GM19238 (cell line): ENCODE data around the gene CBLN3.

Experiments used
- DNase-seq: peaks from one replicate; pipeline ENCODE4 v3.0.0; 2011; ENCODE audit warnings: low spot score; ENCODE audit not compliant: insufficient read length

CBLN3 gene

GRCh38 chr14:24439257-24439656 lies 9.8 kb upstream of the CBLN3 start:
- DNase-seq = no peak

- no peak for DNase-seq
Measured at GRCh38 chr14:24438223-24439097, 9.0 kb upstream of the CBLN3 start.

DNA sequence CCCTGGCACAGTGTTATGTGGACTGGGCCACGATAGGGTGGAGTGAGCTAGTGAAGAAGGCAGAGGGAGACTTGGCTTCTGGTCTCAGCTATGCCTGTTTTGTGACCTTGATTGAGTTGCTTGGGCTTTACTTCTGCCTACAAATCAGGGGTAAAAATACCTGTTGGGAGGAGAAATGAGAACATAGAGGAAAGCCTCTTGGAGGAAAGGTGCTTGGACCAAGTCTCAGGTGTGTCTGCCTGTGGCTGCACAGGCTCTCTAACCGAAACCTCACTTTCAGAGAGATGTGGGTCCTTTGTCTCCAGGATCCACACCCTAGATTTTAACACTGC lies 8.2 kb upstream of the CBLN3 start:
- no peak for DNase-seq

DNA sequence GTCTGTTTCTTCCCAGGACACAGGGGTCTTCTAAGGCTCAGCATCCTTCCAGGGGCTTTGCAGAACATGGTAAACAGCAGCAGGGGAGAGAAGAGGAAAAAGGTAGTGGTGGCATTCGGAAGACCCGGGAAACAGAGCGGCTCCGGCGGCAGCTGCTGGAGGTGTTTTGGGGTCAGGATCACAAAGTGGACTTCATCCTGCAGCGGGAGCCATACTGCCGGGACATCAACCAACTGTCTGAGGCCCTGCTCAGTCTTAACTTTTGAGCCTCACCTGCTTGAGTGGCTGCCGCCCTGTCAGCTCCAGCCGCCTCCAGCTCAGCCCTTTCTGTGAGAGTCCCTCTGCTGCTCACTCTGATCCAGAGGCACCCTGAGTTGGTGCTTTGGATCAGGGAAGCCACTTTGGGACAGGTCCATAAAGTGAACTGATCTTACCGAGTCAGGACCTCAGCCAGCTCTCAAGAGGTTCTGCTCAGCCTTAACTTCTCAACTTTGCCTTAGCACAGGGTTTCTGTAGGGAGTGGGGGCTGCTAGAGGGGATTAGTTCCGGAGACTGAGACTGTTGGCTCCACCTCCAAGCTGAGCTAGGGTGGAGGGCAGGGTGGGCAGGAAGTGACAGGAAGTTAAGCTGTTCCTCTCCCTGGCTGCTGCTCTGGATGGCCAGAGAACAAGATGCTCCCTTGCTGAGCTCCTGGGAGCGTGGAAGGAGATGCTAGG lies 7.7 kb upstream of the CBLN3 start:
- no peak for DNase-seq

DNA sequence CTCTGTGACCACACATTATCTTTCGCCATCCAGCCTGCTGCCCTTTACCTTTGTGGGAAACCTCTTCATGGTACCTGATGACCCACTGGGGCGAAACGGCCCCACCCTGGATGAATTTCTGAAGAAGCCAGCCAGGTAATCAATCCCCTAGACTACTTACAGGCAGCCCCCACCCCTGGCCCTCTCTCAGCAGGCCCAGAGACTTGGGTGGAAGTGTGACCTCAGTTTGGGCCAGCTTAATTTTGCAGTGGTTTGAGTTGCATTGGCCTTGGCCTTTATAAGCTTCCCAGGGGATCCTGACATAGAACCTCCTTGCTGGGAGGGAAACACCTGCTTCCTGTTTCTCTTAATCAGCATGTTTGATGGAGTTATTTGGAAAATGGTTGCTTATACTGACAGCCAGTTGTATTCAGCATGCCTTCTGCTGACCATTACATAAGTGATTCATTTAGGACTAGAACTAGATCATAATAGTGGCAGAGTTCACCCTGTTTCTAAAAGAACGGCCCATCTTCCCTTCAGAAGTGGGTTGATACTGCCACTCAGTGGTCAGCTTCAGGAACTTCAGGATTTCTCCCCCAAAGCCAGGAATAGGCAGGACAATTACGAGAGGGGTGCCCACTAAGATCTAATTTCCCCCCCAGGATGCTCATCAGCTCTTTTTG lies 7.0 kb upstream of the CBLN3 start:
- peak; percentile 56 for DNase-seq

- no peak for DNase-seq
Measured at GRCh38 chr14:24435998-24436354, 6.5 kb upstream of the CBLN3 start.

DNA sequence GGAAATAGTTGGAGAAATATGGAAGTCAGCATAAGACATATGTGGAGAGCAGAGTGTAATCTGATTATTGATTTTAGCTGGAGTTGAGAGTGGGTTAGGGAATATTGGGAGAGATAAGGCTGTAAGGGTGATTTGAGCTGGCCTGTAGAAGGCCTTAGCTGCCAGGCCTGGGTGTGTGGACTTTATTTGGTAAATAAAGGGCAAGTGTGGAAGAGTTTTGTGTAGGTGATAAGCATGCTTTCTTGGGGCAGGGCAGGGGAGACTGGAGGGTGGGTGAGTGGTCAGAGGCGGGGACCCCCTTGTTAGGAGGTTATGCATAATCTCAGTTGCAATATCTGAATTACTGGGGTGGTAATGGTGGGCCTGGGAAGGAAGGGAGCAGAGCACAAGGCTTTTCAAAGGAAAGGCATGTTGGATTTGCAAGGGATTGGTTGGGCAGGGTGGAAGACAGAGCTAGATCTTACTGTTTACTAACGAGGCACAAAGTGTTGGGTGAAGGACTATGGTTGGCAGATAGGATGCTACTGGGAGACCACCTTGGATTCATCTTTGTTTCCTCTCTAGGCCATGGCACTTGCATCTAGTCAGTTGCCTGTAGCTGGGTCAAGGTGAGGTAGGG lies 5.8 kb upstream of the CBLN3 start:
- no peak for DNase-seq

DNA sequence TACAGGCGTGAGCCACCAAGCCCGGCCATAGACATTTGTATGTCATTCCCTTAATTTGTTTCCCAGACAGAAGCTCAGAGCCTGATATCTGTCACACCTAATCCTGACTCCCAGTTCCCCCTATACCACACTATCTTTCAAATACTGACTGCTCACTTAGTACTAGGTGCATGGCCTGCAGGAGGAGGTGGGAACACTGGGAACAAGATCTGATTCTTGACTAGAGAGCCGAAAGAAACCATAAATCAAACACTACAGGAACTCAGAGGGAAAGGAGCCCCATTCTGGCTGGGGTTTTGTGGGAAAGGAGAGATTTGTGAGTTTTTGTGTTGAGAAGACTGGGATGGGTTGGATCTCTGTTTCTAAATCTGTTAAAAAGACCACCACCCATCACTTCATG lies 5.2 kb upstream of the CBLN3 start:
- no peak for DNase-seq

DNA sequence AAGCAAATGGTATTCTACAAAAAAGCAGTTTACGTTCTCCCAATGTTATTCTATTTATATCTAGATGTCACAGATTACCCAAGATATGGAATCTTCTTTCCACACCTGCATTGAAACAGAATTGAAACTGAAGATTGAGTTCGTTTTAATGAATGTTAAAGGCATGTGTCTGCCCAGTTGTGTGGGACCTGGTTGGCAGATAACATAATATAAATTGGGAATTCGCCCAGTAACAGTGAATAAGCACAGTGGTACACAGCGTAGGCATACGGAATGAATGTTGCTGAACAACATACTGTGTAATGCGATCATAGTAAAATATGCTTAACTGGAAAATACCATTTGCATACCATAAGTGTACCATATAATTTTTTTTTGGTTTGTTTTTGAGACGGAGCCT lies 4.6 kb upstream of the CBLN3 start:
- no peak for DNase-seq

DNA sequence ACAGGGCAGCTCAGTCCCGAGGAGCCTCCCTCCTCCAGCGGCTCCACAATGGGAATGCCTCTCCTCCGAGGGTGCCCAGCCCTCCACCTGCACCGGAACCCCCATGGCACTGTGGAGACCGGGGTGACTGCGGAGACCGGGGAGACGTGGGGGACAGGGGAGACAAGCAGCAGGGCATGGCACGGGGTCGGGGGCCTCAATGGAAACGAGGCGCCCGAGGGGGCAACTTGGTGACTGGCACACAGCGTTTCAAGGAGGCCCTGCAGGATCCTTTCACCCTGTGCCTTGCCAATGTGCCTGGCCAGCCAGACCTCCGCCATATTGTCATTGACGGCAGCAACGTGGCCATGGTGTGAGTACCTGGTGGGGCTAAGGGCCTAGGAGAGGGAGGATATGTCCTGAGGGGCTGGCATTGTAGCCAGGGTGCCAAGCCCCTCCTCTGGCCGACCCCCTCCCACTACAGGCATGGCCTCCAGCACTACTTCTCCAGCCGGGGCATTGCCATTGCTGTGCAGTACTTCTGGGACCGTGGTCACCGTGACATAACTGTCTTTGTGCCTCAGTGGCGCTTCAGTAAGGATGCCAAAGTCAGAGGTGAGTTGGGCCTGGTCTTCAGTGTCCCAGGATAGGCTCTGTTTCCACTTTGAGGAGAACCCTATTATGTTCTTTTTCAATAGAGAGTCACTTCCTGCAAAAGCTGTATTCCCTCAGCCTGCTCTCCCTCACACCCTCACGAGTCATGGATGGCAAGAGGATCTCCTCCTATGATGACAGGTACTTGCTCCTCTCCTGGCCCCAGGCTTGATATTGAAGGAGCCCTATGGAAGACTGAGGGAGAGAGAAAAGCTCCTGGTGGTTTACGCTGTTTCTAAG lies 3.0 kb upstream of the CBLN3 start:
- no peak for DNase-seq

GRCh38 chr14:24431569-24432258 lies 2.2 kb upstream of the CBLN3 start:
- peak; percentile 91 for DNase-seq

DNA sequence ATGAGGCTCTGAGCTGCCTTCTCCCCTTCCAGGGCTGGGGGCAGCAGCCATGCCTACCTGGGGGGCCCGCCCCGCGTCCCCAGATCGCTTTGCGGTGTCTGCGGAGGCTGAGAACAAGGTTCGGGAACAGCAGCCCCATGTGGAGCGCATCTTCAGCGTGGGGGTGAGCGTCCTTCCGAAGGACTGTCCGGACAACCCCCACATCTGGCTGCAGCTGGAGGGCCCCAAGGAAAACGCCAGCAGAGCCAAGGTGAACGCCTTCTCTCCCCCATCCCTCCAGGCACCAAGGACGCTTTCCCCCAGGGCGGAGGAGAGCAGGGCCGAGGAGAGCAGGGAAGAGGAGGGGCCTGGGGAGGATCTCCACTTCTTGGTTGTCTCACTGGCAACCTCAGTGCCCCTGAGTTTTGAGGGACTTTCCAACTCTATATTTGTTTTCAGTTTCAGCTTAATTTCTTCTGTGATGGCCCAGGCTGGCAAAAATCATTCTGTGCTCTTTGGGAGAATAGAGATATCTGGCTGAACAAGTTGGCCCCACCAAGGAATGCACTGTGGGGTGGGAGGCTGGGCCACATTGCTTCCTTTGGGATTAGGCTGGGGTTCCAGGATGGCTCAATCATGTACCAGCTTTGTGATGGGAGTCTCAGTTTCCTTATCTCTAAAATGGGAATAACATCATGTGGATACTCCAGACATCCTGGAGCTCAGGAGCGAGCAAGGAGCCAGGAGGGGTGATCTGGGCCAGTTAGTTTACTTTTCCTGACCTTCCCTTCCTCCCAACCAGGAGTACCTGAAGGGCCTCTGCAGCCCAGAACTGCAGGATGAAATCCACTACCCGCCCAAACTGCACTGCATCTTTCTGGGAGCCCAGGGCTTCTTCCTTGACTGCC lies 1.5 kb upstream of the CBLN3 start:
- DNase-seq = peak; percentile 42

- DNase-seq = peak; percentile 80
Measured at GRCh38 chr14:24430143-24430681, 744 bp upstream of the CBLN3 start.

- no peak for DNase-seq
Measured at GRCh38 chr14:24428628-24429394, 657 bp downstream of the CBLN3 start.

DNA sequence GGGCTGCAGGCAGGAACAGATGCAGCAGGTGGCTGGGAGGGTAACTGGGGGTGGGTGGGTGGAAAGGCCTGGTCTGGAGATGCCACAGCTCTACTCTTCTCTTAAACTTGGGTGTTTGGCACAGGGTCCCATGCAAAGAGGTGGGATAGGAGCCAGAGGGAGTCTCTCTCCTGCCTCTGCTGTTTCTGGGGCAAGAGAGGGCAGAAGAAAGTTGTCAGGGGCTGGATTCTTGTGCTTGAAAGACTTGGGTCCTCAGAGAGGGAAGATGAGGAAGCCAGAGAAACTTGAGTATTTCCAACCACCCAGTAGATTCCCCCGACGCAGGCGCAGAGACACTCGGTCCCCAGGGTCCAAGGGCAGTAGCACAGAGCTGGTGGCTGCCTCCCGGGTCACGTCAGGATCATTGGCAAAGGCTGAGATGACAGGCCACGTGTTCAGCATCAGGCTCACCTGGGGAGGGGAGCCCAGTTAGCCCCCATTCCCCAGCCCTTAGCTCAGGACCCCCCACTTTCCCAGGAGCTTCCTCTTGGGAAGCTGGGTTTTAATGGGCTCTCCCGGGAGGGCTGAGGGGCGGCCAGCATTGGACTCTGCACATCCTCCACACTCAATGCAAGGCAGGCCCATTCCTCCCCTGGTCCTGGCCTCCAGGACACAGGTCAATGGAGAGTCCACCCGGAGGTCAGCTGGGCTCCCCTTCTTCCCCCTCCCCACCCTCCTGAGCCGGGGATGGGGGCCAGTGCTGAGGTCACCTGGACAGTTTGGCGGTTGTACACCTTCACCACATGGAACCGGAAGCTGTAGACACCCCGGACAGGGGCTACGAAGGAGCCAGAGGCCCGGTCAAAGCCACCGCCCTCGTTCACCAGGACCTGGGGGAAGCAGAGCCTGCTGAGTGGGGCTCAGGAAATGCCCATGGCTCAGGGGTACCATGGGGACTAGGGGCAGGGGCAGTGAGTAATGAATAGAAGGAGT lies 1.6 kb downstream of the CBLN3 start:
- DNase-seq = no peak

- DNase-seq = no peak
Measured at GRCh38 chr14:24426912-24427536, 2.4 kb downstream of the CBLN3 start.
